Hepatocyte (in vitro differentiated cells): Measurements from ENCODE around the gene METAP1D. TPM values are rescaled to one million over a fixed set of nuclear protein-coding genes. Genes with fewer than 3 reads are reported as not detected.
"Not testable (repeated sequence)": the region's sequence is repeated elsewhere in the genome, so short reads cannot be mapped to it uniquely, and the experiment has no call there.

Source experiments
- DNase-seq: peaks from one replicate; pipeline ENCODE4 v3.0.0-alpha.2; 2016; ENCODE audit warnings: low spot score
- H2AFZ ChIP-seq: fragments of 200-600 bp; sonication (generic); 2 replicates; pipeline ENCODE4 v1.6.0; 2016; ENCODE audit warnings: antibody characterized with exemption, mild to moderate bottlenecking
- H3K27ac ChIP-seq: fragments of 200-600 bp; sonication (generic); 2 replicates; pipeline ENCODE4 v1.5.1; 2016; ENCODE audit warnings: mild to moderate bottlenecking
- H3K27me3 ChIP-seq: fragments of 200-600 bp; sonication (generic); 2 replicates; pipeline ENCODE4 v1.6.1; 2016
- H3K36me3 ChIP-seq: fragments of 200-600 bp; sonication (generic); replicated peaks from 2 replicates; pipeline ENCODE4 v1.5.1; 2016; ENCODE audit warnings: low read depth; ENCODE audit not compliant: insufficient read depth
- H3K4me1 ChIP-seq: fragments of 200-600 bp; sonication (generic); 2 replicates; pipeline ENCODE4 v1.5.1; 2016; ENCODE audit warnings: mild to moderate bottlenecking, moderate library complexity; ENCODE audit not compliant: insufficient read depth
- H3K4me2 ChIP-seq: fragments of 200-600 bp; sonication (generic); 2 replicates; pipeline ENCODE4 v1.6.0; 2016
- H3K4me3 ChIP-seq: fragments of 200-600 bp; sonication (generic); 2 replicates; pipeline ENCODE4 v1.5.1; 2016; ENCODE audit warnings: mild to moderate bottlenecking
- H3K79me2 ChIP-seq: fragments of 200-600 bp; sonication (generic); 2 replicates; pipeline ENCODE4 v1.6.0; 2017; ENCODE audit warnings: mild to moderate bottlenecking
- H3K9me2 ChIP-seq: fragments of 200-600 bp; sonication (generic); replicated peaks from 2 replicates; pipeline ENCODE4 v1.6.0; 2017; ENCODE audit warnings: mild to moderate bottlenecking; ENCODE audit not compliant: insufficient read depth
- H3K9me3 ChIP-seq: fragments of 200-600 bp; sonication (generic); 2 replicates; pipeline ENCODE4 v1.5.1; 2016; ENCODE audit warnings: low read depth, mild to moderate bottlenecking
- H4K20me1 ChIP-seq: fragments of 200-600 bp; sonication (generic); 2 replicates; pipeline ENCODE4 v1.6.0; 2016; ENCODE audit warnings: mild to moderate bottlenecking; ENCODE audit not compliant: insufficient read depth, poor library complexity, severe bottlenecking
- CTCF ChIP-seq: fragments of 200-600 bp; sonication (generic); IDR thresholded peaks from 2 replicates; pipeline ENCODE4 v1.5.1; 2016; ENCODE audit warnings: antibody characterized with exemption, mild to moderate bottlenecking; ENCODE audit not compliant: poor library complexity
- EZH2 ChIP-seq: fragments of 200-600 bp; sonication (generic); IDR thresholded peaks from 2 replicates; pipeline ENCODE4 v1.6.1; 2016; ENCODE audit warnings: antibody characterized with exemption, mild to moderate bottlenecking, borderline replicate concordance
- EZH2phosphoT487 ChIP-seq: fragments of 200-600 bp; sonication (generic); IDR thresholded peaks from one replicate; pipeline ENCODE4 v1.6.1; 2018; ENCODE audit warnings: antibody characterized with exemption, mild to moderate bottlenecking, low read depth, moderate library complexity; ENCODE audit not compliant: unreplicated experiment, severe bottlenecking
- WGBS: methylation state at CpG from one replicate; pipeline ENCODE4 v1.1.6; 2016; ENCODE audit warnings: low lambda C conversion rate; ENCODE audit errors: missing lambda C conversion rate; 5-methylcytosine and 5-hydroxymethylcytosine counted together
- polyA plus RNA-seq: library from polyadenylated mRNA; unstranded; fragments of >200 nt; fragmentation: Nextera tagmentation; extraction: Ambion mirVana; gene quantifications from 2 replicates; pipeline ENCODE4 v1.2.1, GENCODE V29; 2016
- total RNA-seq: library from RNA; depleted of rRNA; stranded (reverse); fragments of >200 nt; gene quantifications from 2 replicates; pipeline ENCODE4 v1.2.3, GENCODE V29; 2014

The METAP1D gene
- total and polyA plus RNA-seq, 2 experiments from 2014 or later = 2.8 to 6.0 TPM

- no peaks in the 10 kb centered on the region for H4K20me1 ChIP-seq
- no peaks in the 10 kb centered on the region for H3K79me2 ChIP-seq
- H3K27ac ChIP-seq = no peak overlapping the region
- H3K4me1 ChIP-seq = peaks cover 10% of the 10 kb centered on the region
- TF ChIP-seq EZH2 (no peak), CTCF (no peak)
- no peak overlapping the region for H3K4me3 ChIP-seq
- WGBS = 62% methylated on average over 31 of the region's 31 CpGs
- H2AFZ ChIP-seq = no peak overlapping the region
- no peak overlapping the region for H3K4me2 ChIP-seq
- H3K27me3 ChIP-seq = peaks cover 50% of the 10 kb centered on the region
- H3K9me3 ChIP-seq = no peaks in the 10 kb centered on the region
- no peaks in the 10 kb centered on the region for H3K9me2 ChIP-seq
- H3K36me3 ChIP-seq = no peaks in the 10 kb centered on the region
- DNase-seq = no peak
Observed at GRCh38 chr2:172109988-172110811, 110.4 kb downstream of the METAP1D start.

DNA sequence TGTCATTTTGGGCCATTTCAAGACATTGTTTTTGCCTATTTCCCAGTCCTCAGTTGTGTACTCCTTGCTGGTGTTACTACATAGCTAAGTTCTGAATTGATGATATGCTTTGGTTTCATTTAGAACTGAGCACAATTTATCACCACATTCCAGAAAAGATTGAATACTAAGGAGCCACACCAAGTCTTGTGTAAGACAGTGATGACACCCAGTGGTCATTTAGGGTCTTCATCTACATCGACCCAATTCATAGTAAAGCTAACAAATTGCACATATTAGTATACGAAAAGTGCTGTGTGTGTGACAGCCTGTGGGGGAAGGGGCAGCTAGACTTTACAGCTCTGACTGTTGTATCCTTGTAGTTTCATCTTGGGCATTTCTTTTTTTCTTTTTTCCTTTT, 113.9 kb downstream of the METAP1D start:
- Histone ChIP-seq H3K27me3 (peaks cover 22% of the 10 kb centered on the region), H3K4me2 (no peak overlapping the region), H3K9me3 (no peaks in the 10 kb centered on the region), H3K79me2 (no peaks in the 10 kb centered on the region), H4K20me1 (no peaks in the 10 kb centered on the region), H3K4me3 (no peak overlapping the region), H2AFZ (no peak overlapping the region), H3K27ac (no peak overlapping the region), H3K36me3 (no peaks in the 10 kb centered on the region), H3K9me2 (no peaks in the 10 kb centered on the region), H3K4me1 (no peaks in the 10 kb centered on the region)
- TF ChIP-seq CTCF = peak; percentile 48
- no peak for TF ChIP-seq EZH2
- WGBS = 23% methylated on average over 2 of the region's 2 CpGs
- DNase-seq = no peak

DNA sequence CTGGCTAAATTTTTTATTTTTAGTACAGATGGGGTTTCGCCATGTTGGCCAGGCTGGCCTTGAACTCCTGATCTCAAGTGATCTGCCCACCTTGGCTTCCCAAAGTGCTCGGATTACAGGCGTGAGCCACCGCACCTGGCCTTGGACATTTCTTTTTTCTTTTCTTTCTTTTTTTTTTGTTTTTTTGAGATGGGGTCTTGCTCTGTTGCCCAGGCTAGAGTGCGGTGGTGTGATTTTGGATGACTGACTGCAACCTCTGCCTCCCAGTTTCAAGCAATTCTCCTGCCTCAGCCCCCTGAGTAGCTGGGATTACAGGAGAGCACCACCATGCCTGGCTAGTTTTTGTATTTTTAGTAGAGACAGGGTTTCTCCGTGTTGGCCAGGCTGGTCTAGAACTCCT, 114.4 kb downstream of the METAP1D start:
- not testable (repeated sequence) for H3K4me1 ChIP-seq, H3K79me2 ChIP-seq, H3K36me3 ChIP-seq, H4K20me1 ChIP-seq, H3K4me2 ChIP-seq, DNase-seq, H3K4me3 ChIP-seq, H3K9me3 ChIP-seq, H3K27ac ChIP-seq, H2AFZ ChIP-seq, H3K9me2 ChIP-seq
- 87% methylated on average over 6 of the region's 6 CpGs for WGBS
- peaks cover 22% of the 10 kb centered on the region for H3K27me3 ChIP-seq

- TF ChIP-seq CTCF (no peak), EZH2phosphoT487 (peak; percentile 98)
- H4K20me1 ChIP-seq = no peaks in the 10 kb centered on the region
- WGBS = 64% methylated on average over 3 of the region's 3 CpGs
- no peak for DNase-seq
- no peaks in the 10 kb centered on the region for H3K9me3 ChIP-seq
- H3K4me1 ChIP-seq = no peaks in the 10 kb centered on the region
- no peaks in the 10 kb centered on the region for H3K36me3 ChIP-seq
- H3K27me3 ChIP-seq = peaks cover 22% of the 10 kb centered on the region
- H2AFZ ChIP-seq = no peak overlapping the region
- H3K4me3 ChIP-seq = no peak overlapping the region
- H3K79me2 ChIP-seq = no peaks in the 10 kb centered on the region
- no peak overlapping the region for H3K4me2 ChIP-seq
- no peak overlapping the region for H3K27ac ChIP-seq
- no peaks in the 10 kb centered on the region for H3K9me2 ChIP-seq
Observed at GRCh38 chr2:172114579-172114978, 114.8 kb downstream of the METAP1D start.
